Keratinocyte (primary cell): ENCODE measurements around the gene DHRS12. TPM values are rescaled to one million over a fixed set of nuclear protein-coding genes. Genes with fewer than 3 reads are reported as not detected.

Experiments
- DNase-seq: peaks from one replicate; pipeline ENCODE4 v3.0.0-alpha.2; 2011; ENCODE audit warnings: low read depth, missing footprints, low spot score
- FAIRE-seq: peaks from 2 replicates; lab custom pipeline; 2011; peaks lifted over from hg19 to GRCh38; lab: Jason Lieb, UNC
- H2AFZ ChIP-seq: 2 replicates; pipeline ENCODE4 v1.6.0; 2012; ENCODE audit warnings: low read length, control low read depth, inconsistent platforms; ENCODE audit not compliant: control insufficient read depth
- H3K27ac ChIP-seq: 2 replicates; pipeline ENCODE4 v1.5.1; 2011; ENCODE audit warnings: low read length; ENCODE audit not compliant: control insufficient read depth, insufficient read depth
- H3K27me3 ChIP-seq: 3 replicates; pipeline ENCODE4 v1.6.0; 2011; ENCODE audit warnings: low read length; ENCODE audit not compliant: control insufficient read depth, insufficient read depth; ENCODE audit errors: extremely low read depth
- H3K36me3 ChIP-seq, 2 experiments: 2 replicates in 1 of 2; 3 replicates in 1 of 2; pipeline ENCODE4 v1.5.1; 2011; ENCODE audit warnings: low read length in 2 of 2, mild to moderate bottlenecking in 1 of 2; ENCODE audit not compliant: control insufficient read depth in 2 of 2, insufficient read depth in 2 of 2; ENCODE audit errors: extremely low read depth in 1 of 2
- H3K4me1 ChIP-seq: 3 replicates; pipeline ENCODE4 v1.5.1; 2011; ENCODE audit warnings: low read length; ENCODE audit not compliant: control insufficient read depth, insufficient read depth; ENCODE audit errors: extremely low read depth
- H3K4me2 ChIP-seq: 3 replicates; pipeline ENCODE4 v1.6.0; 2011; ENCODE audit warnings: low read depth, low read length; ENCODE audit not compliant: control insufficient read depth, insufficient read depth; ENCODE audit errors: extremely low read depth
- H3K4me3 ChIP-seq, 3 experiments: fragments of 200-600 bp in 1 of 3; sonication (generic) in 1 of 3; 2 replicates in 2 of 3; 3 replicates in 1 of 3; pipeline ENCODE4 v1.5.1; 2011 to 2016; ENCODE audit warnings: low read length in 3 of 3, mild to moderate bottlenecking in 3 of 3, control low read depth in 2 of 3, inconsistent platforms in 1 of 3, low read depth in 1 of 3, mixed read lengths in 1 of 3, mixed run types in 1 of 3, moderate library complexity in 1 of 3; ENCODE audit not compliant: control insufficient read depth in 2 of 3, insufficient read depth in 2 of 3; ENCODE audit errors: extremely low read depth in 1 of 3
- H3K79me2 ChIP-seq: 2 replicates; pipeline ENCODE4 v1.6.0; 2012; ENCODE audit warnings: low read length; ENCODE audit not compliant: control insufficient read depth, insufficient read depth
- H3K9ac ChIP-seq: 3 replicates; pipeline ENCODE4 v1.6.0; 2011; ENCODE audit warnings: low read length; ENCODE audit not compliant: control insufficient read depth, insufficient read depth; ENCODE audit errors: extremely low read depth
- H3K9me1 ChIP-seq: 3 replicates; pipeline ENCODE4 v1.6.0; 2011; ENCODE audit warnings: low read length; ENCODE audit not compliant: control insufficient read depth, insufficient read depth; ENCODE audit errors: extremely low read depth
- H3K9me3 ChIP-seq: 2 replicates; pipeline ENCODE4 v1.5.1; 2012; ENCODE audit warnings: low read depth, low read length; ENCODE audit not compliant: control insufficient read depth
- H4K20me1 ChIP-seq: 3 replicates; pipeline ENCODE4 v1.6.0; 2011; ENCODE audit warnings: low read length; ENCODE audit not compliant: control insufficient read depth, insufficient read depth; ENCODE audit errors: extremely low read depth
- EZH2 ChIP-seq: IDR thresholded peaks from one replicate; pipeline ENCODE4 v1.6.1; 2012; ENCODE audit warnings: inconsistent platforms, mild to moderate bottlenecking, low read length, moderate library complexity
- dilution Hi-C: fragments of 300-500 bp; cut with MboI; formaldehyde crosslinking; loops from one replicate; pipeline ENCODE4 v1.7.0; 2020; ENCODE audit warnings: low sequenced_read_pairs; ENCODE audit not compliant: extremely low pct_ligation_motif_present
- polyA plus RNA-seq, 5 experiments: library from polyadenylated mRNA; depleted of rRNA in 3 of 5; stranded (reverse) in 3 of 5; stranded (forward) in 1 of 5; unstranded in 1 of 5; fragments of >200 nt; gene quantifications; 1 replicate in 1 of 5; 2 replicates in 3 of 5; 3 replicates in 1 of 5; pipeline versions ENCODE4 v1.2.1 to v1.2.3, GENCODE V29; 2011 to 2012; ENCODE audit warnings: missing spikeins in 2 of 5, low read depth in 1 of 5, low replicate concordance in 1 of 5
- TF ChIP-seq, protein P1 (sequence below), 3 experiments: IDR thresholded peaks in 1 of 3; conservative IDR thresholded peaks in 1 of 3; optimal IDR thresholded peaks in 1 of 3; 2 replicates in 2 of 3; 3 replicates in 1 of 3; pipeline versions ENCODE3 to v1.5.1; 2011; ENCODE audit warnings: low read length in 3 of 3, mild to moderate bottlenecking in 3 of 3, moderate library complexity in 2 of 3, control low read depth in 1 of 3, inconsistent platforms in 1 of 3; ENCODE audit not compliant: insufficient read depth in 2 of 3; ENCODE audit errors: extremely low read depth in 1 of 3

Gene DHRS12
- polyA plus RNA-seq, 1 donor (not counting 4 experiments of a cell fraction or from before 2014, with no cell fraction given): 6.1 TPM

- no peak overlapping the region for H2AFZ ChIP-seq
- dilution Hi-C loops: no loop called here
- peaks cover 5% of the 10 kb centered on the region for H3K9me1 ChIP-seq
- H3K36me3 ChIP-seq: peaks cover 16 to 45% of the 10 kb centered on the region in 2 experiments
- H3K27me3 ChIP-seq: no peaks in the 10 kb centered on the region
- no peak for DNase-seq
- H3K4me3 ChIP-seq: no peak overlapping the region
- H3K4me1 ChIP-seq: peaks cover 28% of the 10 kb centered on the region
- no peaks in the 10 kb centered on the region for H3K9me3 ChIP-seq
- no peak overlapping the region for H3K9ac ChIP-seq
- no peak overlapping the region for H3K27ac ChIP-seq
- peaks cover 14% of the 10 kb centered on the region for H3K79me2 ChIP-seq
- peak; percentile 94 for FAIRE-seq
- H4K20me1 ChIP-seq: no peaks in the 10 kb centered on the region
- TF ChIP-seq, protein P1, sequence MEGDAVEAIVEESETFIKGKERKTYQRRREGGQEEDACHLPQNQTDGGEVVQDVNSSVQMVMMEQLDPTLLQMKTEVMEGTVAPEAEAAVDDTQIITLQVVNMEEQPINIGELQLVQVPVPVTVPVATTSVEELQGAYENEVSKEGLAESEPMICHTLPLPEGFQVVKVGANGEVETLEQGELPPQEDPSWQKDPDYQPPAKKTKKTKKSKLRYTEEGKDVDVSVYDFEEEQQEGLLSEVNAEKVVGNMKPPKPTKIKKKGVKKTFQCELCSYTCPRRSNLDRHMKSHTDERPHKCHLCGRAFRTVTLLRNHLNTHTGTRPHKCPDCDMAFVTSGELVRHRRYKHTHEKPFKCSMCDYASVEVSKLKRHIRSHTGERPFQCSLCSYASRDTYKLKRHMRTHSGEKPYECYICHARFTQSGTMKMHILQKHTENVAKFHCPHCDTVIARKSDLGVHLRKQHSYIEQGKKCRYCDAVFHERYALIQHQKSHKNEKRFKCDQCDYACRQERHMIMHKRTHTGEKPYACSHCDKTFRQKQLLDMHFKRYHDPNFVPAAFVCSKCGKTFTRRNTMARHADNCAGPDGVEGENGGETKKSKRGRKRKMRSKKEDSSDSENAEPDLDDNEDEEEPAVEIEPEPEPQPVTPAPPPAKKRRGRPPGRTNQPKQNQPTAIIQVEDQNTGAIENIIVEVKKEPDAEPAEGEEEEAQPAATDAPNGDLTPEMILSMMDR (optimal IDR thresholded peaks at IDR 0.05 in 1 of 3, IDR thresholded peaks at IDR 0.05 in 1 of 3, conservative IDR thresholded peaks at IDR 0.05 in 1 of 3; ENCODE audit: extremely low read depth in 1 of 3, insufficient read depth in 2 of 3, low read length in 3 of 3): peak; percentile 7 to 32 (median 10)
- no peak for TF ChIP-seq EZH2
- peak overlapping the region; percentile 1 for H3K4me2 ChIP-seq
Measured at GRCh38 chr13:51733374-51734298, 70.3 kb downstream of the DHRS12 start.

DNA sequence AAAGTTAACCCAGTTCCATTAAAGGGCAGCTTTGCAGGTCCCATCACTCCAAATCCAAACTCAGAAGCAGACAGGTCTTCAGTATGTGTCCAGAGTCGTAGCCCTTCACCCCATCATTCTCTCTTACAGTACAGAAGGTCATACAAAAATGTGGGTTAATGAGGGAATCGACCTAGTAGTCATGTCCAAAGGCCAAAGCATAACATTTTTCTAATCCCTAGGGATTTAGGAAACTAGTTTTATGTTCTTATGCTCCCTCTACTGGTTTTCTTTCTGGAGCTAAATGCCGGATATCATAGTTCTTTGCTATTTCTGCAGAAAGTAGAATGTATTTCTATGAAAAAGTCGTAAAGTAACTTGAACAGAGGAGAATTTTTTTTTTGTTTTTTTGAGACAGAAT is 72.2 kb downstream of the DHRS12 start:
- H3K9ac ChIP-seq: no peak overlapping the region

More for the DNA sequence above, 72.2 kb downstream of the DHRS12 start:
- H3K27me3 ChIP-seq: no peaks in the 10 kb centered on the region
- DNase-seq (no peak), FAIRE-seq (peak; percentile 58)
- H3K36me3 ChIP-seq: peaks cover 16 to 49% of the 10 kb centered on the region in 2 experiments
- H4K20me1 ChIP-seq: no peaks in the 10 kb centered on the region
- dilution Hi-C loops: no loop called here
- H2AFZ ChIP-seq: no peak overlapping the region
- peaks cover 31% of the 10 kb centered on the region for H3K4me1 ChIP-seq
- no peaks in the 10 kb centered on the region for H3K9me3 ChIP-seq
- H3K4me3 ChIP-seq: no peak overlapping the region
- TF ChIP-seq, protein P1 (optimal IDR thresholded peaks at IDR 0.05 in 1 of 3, IDR thresholded peaks at IDR 0.05 in 1 of 3, conservative IDR thresholded peaks at IDR 0.05 in 1 of 3; ENCODE audit: extremely low read depth in 1 of 3, insufficient read depth in 2 of 3, low read length in 3 of 3): no peak
- no peak for TF ChIP-seq EZH2
- H3K79me2 ChIP-seq: peaks cover 11% of the 10 kb centered on the region
- no peak overlapping the region for H3K27ac ChIP-seq
- H3K4me2 ChIP-seq: no peak overlapping the region
- H3K9me1 ChIP-seq: peaks cover 5% of the 10 kb centered on the region
